ENCODE measurements around the gene NLRP3. TPM values are rescaled to one million over a fixed set of nuclear protein-coding genes. Genes with fewer than 3 reads are reported as not detected.

The NLRP3 gene
- total and polyA plus RNA-seq, 2 of the 13 experiments (the other 11 are each of a cell fraction or from before 2014, with no cell fraction given) = not detected

DNA sequence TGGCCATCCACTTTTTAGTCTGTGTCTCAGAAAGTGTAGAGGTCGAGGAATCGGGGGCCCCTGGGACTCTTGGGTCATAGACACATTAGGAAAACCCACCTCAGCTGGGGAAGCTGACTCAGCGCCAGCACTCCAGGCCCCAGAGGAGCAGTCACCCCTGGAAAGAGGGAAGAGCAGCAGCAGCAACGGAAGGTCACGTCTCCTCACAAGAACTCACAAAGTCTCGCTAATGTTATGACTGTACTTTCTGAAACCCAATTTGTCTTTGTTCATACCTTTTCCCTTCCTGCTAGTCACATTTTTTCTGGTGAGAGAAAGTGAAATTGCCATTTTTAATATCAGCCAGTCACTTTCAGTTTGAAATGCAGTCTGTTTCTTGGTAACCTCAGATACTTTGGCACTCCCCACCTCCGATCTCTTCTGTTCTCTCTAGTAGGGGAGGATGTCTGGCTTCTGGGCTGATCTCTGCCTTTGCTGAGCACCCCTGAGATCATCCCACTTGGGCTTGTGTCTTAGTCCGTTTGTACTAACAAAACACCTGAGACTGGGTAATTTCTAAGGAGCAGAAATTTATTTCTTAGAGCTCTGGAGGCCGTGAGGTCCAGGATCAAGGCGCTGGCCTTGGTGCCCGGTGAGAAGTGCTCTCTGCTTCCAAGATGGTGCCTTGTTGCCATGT, 6.0 kb upstream of the NLRP3 start (continued):
- TF ChIP-seq, protein P1, sequence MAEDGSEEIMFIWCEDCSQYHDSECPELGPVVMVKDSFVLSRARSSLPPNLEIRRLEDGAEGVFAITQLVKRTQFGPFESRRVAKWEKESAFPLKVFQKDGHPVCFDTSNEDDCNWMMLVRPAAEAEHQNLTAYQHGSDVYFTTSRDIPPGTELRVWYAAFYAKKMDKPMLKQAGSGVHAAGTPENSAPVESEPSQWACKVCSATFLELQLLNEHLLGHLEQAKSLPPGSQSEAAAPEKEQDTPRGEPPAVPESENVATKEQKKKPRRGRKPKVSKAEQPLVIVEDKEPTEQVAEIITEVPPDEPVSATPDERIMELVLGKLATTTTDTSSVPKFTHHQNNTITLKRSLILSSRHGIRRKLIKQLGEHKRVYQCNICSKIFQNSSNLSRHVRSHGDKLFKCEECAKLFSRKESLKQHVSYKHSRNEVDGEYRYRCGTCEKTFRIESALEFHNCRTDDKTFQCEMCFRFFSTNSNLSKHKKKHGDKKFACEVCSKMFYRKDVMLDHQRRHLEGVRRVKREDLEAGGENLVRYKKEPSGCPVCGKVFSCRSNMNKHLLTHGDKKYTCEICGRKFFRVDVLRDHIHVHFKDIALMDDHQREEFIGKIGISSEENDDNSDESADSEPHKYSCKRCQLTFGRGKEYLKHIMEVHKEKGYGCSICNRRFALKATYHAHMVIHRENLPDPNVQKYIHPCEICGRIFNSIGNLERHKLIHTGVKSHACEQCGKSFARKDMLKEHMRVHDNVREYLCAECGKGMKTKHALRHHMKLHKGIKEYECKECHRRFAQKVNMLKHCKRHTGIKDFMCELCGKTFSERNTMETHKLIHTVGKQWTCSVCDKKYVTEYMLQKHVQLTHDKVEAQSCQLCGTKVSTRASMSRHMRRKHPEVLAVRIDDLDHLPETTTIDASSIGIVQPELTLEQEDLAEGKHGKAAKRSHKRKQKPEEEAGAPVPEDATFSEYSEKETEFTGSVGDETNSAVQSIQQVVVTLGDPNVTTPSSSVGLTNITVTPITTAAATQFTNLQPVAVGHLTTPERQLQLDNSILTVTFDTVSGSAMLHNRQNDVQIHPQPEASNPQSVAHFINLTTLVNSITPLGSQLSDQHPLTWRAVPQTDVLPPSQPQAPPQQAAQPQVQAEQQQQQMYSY (CRISPR knock-in tag; IDR thresholded peaks at IDR 0.05) = no peak
- TF ChIP-seq SNRNP70 (IDR thresholded peaks at IDR 0.05; ENCODE audit: low read depth, low read length) (no peak), HOXD1 (CRISPR knock-in tag; IDR thresholded peaks at IDR 0.05) (no peak), MXD4 (CRISPR knock-in tag; IDR thresholded peaks at IDR 0.05) (no peak), NR2F6 (IDR thresholded peaks at IDR 0.05) (no peak), NR2F6 (CRISPR knock-in tag; IDR thresholded peaks at IDR 0.05) (no peak), HDAC6 (IDR thresholded peaks at IDR 0.05; ENCODE audit: low read depth, low read length) (no peak), PRMT3 (CRISPR knock-in tag; IDR thresholded peaks at IDR 0.05; ENCODE audit: borderline replicate concordance, low read depth) (no peak), RBFOX2 (IDR thresholded peaks at IDR 0.05; ENCODE audit: low read depth, low read length) (no peak)
- TF ChIP-seq, protein P2, sequence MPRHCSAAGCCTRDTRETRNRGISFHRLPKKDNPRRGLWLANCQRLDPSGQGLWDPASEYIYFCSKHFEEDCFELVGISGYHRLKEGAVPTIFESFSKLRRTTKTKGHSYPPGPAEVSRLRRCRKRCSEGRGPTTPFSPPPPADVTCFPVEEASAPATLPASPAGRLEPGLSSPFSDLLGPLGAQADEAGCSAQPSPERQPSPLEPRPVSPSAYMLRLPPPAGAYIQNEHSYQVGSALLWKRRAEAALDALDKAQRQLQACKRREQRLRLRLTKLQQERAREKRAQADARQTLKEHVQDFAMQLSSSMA (CRISPR knock-in tag; IDR thresholded peaks at IDR 0.05) = no peak

All from HepG2 (cell line).